MM.1S (cell line): ENCODE measurements around the gene MVP.

Experiments used
- EZH2 ChIP-seq: fragments of 300-600 bp; sonication (generic); optimal IDR thresholded peaks from 2 replicates; pipeline ENCODE3; 2017; ENCODE audit warnings: low read depth, mild to moderate bottlenecking, antibody characterized with exemption, low read length, mixed read lengths
- TF ChIP-seq, protein P1 (sequence below): fragments of 300-600 bp; sonication (generic); IDR thresholded peaks from 2 replicates; pipeline ENCODE4 v1.5.1; 2016; ENCODE audit warnings: antibody characterized with exemption, low read length, mixed read lengths

GRCh38 chr16:29811896-29812665 lies 8.2 kb upstream of the MVP start, which contains the start of gene PRRT2:
- TF ChIP-seq, protein P1, sequence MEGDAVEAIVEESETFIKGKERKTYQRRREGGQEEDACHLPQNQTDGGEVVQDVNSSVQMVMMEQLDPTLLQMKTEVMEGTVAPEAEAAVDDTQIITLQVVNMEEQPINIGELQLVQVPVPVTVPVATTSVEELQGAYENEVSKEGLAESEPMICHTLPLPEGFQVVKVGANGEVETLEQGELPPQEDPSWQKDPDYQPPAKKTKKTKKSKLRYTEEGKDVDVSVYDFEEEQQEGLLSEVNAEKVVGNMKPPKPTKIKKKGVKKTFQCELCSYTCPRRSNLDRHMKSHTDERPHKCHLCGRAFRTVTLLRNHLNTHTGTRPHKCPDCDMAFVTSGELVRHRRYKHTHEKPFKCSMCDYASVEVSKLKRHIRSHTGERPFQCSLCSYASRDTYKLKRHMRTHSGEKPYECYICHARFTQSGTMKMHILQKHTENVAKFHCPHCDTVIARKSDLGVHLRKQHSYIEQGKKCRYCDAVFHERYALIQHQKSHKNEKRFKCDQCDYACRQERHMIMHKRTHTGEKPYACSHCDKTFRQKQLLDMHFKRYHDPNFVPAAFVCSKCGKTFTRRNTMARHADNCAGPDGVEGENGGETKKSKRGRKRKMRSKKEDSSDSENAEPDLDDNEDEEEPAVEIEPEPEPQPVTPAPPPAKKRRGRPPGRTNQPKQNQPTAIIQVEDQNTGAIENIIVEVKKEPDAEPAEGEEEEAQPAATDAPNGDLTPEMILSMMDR: no peak
- no peak for TF ChIP-seq EZH2
